Mesenchymal stem cell (in vitro differentiated cells and primary cell): Measurements from ENCODE around the gene NRG3.

Source experiments
- DNase-seq: peaks from one replicate; pipeline ENCODE4 v3.0.0-alpha.2; 2013
- H2AFZ ChIP-seq: one replicate; pipeline ENCODE4 v1.6.1; 2013; ENCODE audit warnings: low read depth, mild to moderate bottlenecking, control low read depth, inconsistent platforms, low read length, moderate library complexity
- H2AK5ac ChIP-seq: 2 replicates; pipeline ENCODE4 v1.6.1; 2013; ENCODE audit warnings: low read length, moderate library complexity, mild to moderate bottlenecking, inconsistent platforms; ENCODE audit not compliant: severe bottlenecking
- H2BK120ac ChIP-seq: one replicate; pipeline ENCODE4 v1.6.1; 2013; ENCODE audit warnings: low read depth, mild to moderate bottlenecking, inconsistent platforms, low read length, moderate library complexity
- H2BK12ac ChIP-seq, 2 experiments: one replicate each; pipeline ENCODE4 v1.6.1; 2013; ENCODE audit warnings: inconsistent platforms in 2 of 2, low read length in 2 of 2, mild to moderate bottlenecking in 2 of 2, moderate library complexity in 2 of 2, control low read depth in 1 of 2
- H2BK15ac ChIP-seq: one replicate; pipeline ENCODE4 v1.6.1; 2013; ENCODE audit warnings: mild to moderate bottlenecking, low read depth, inconsistent platforms; ENCODE audit not compliant: poor library complexity, severe bottlenecking
- H2BK5ac ChIP-seq: 2 replicates; pipeline ENCODE4 v1.6.1; 2013; ENCODE audit warnings: low read depth, mild to moderate bottlenecking, low read length, control low read depth, inconsistent platforms; ENCODE audit not compliant: poor library complexity, severe bottlenecking
- H3K14ac ChIP-seq, 2 experiments: one replicate each; pipeline ENCODE4 v1.6.1; 2013; ENCODE audit warnings: inconsistent platforms in 2 of 2, low read length in 2 of 2, control low read depth in 1 of 2, mild to moderate bottlenecking in 1 of 2, moderate library complexity in 1 of 2
- H3K18ac ChIP-seq, 2 experiments: one replicate each; pipeline ENCODE4 v1.6.1; 2013; ENCODE audit warnings: inconsistent platforms in 2 of 2, low read length in 2 of 2, control low read depth in 1 of 2, low read depth in 1 of 2, mild to moderate bottlenecking in 1 of 2
- H3K23ac ChIP-seq, 2 experiments: one replicate each; pipeline ENCODE4 v1.6.1; 2013; ENCODE audit warnings: inconsistent platforms in 2 of 2, low read length in 2 of 2, mild to moderate bottlenecking in 2 of 2, moderate library complexity in 2 of 2, control low read depth in 1 of 2
- H3K27ac ChIP-seq: 2 replicates; pipeline ENCODE4 v1.5.1; 2013; ENCODE audit warnings: mild to moderate bottlenecking, moderate library complexity, low read length, control low read depth, inconsistent platforms; ENCODE audit not compliant: poor library complexity, severe bottlenecking
- H3K27me3 ChIP-seq, 2 experiments: 2 replicates each; pipeline versions ENCODE4 v1.6.1 to v1.7.0; 2013; ENCODE audit warnings: low read length in 2 of 2, mild to moderate bottlenecking in 2 of 2, moderate library complexity in 2 of 2, control low read depth in 1 of 2, inconsistent platforms in 1 of 2; ENCODE audit not compliant: control insufficient read depth in 1 of 2, insufficient read depth in 1 of 2
- H3K36me3 ChIP-seq, 2 experiments: 2 replicates each; pipeline versions ENCODE4 v1.6.1 to v1.7.0; 2013; ENCODE audit warnings: low read length in 2 of 2, control low read depth in 1 of 2, inconsistent platforms in 1 of 2, low read depth in 1 of 2, mild to moderate bottlenecking in 1 of 2; ENCODE audit not compliant: insufficient read depth in 2 of 2, control insufficient read depth in 1 of 2
- H3K4ac ChIP-seq, 2 experiments: one replicate each; pipeline ENCODE4 v1.6.1; 2013; ENCODE audit warnings: inconsistent platforms in 2 of 2, low read length in 2 of 2, mild to moderate bottlenecking in 2 of 2, moderate library complexity in 2 of 2, control low read depth in 1 of 2, low read depth in 1 of 2
- H3K4me1 ChIP-seq: 2 replicates; pipeline ENCODE4 v1.6.1; 2013; ENCODE audit warnings: low read depth, low read length, control low read depth; ENCODE audit not compliant: control insufficient read depth, insufficient read depth
- H3K4me2 ChIP-seq: 2 replicates; pipeline ENCODE4 v1.6.1; 2013; ENCODE audit warnings: low read length, mild to moderate bottlenecking, inconsistent platforms; ENCODE audit not compliant: poor library complexity, severe bottlenecking
- H3K4me3 ChIP-seq, 2 experiments: 2 replicates each; pipeline versions ENCODE4 v1.5.1 to v1.7.0; 2013; ENCODE audit warnings: low read length in 2 of 2, mild to moderate bottlenecking in 2 of 2, control low read depth in 1 of 2, low read depth in 1 of 2; ENCODE audit not compliant: insufficient read depth in 1 of 2
- H3K79me1 ChIP-seq: replicated peaks from 2 replicates; pipeline ENCODE4 v1.6.1; 2013; ENCODE audit warnings: mild to moderate bottlenecking, control low read depth, low read length, inconsistent platforms; ENCODE audit not compliant: poor library complexity, severe bottlenecking
- H3K9ac ChIP-seq: 2 replicates; pipeline ENCODE4 v1.7.0; 2013; ENCODE audit warnings: mild to moderate bottlenecking, low read length, moderate library complexity
- H3K9me3 ChIP-seq: 2 replicates; pipeline ENCODE4 v1.7.0; 2013; ENCODE audit warnings: mild to moderate bottlenecking, low read length; ENCODE audit not compliant: control insufficient read depth
- H4K8ac ChIP-seq: one replicate; pipeline ENCODE4 v1.6.1; 2013; ENCODE audit warnings: inconsistent platforms, mild to moderate bottlenecking, low read length, moderate library complexity
- H4K91ac ChIP-seq: one replicate; pipeline ENCODE4 v1.6.1; 2013; ENCODE audit warnings: mild to moderate bottlenecking, low read length, inconsistent platforms
- WGBS: methylation state at CpG from one replicate; pipeline ENCODE4 v1.1.7; 2013; ENCODE audit warnings: mixed read lengths; 5-methylcytosine and 5-hydroxymethylcytosine counted together

NRG3 gene

DNA sequence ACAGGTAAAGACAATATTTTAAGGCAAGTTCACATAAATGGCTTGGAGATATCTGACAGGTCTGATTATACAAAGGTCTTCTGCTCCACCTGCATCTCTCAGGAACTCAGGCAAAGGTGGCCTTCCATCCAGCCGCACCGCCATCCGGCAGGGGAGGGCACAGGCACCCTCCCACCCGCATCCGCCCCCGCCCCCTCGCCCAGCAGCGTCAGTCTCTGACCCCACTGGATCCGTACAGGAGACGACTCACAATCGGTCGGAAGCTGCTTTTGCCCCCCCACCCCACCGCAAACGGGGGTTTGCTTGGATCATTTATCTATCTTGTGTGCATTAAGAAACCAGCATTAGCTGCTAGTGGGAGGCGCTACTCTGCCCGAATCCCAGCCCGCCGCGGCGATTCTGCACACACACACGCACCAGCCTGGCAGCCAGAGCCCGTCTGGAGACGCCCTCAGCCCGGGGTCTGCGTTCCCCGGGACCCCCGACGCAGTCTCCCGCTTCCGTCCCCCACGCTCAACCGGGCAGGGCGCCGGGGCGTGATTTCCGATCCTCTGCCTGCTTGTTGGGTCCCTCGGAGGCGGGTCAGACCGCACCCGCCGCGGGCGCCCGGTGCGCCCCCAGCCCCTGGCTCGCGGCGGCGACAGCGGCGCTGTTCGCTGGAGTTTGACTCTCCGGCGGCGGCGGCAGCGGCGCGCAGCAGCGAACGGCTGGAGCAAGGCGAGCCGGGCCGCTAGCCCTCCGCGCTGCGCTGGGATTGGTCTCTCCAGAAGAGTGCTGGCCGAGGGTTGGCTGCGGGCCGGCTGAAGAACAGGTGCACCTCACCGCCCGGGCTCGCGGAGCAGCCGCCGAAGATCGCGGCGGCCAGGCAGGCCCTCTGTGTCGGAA is 820 bp upstream of the NRG3 start:
- Histone ChIP-seq H4K8ac (no peak overlapping the region), H3K27me3 (peaks cover 40 to 54% of the 10 kb centered on the region in 2 experiments), H4K91ac (no peak overlapping the region), H2AFZ (no peak overlapping the region), H3K9ac (no peak overlapping the region), H3K14ac (no peak overlapping the region), H3K4ac (no peak overlapping the region), H2BK120ac (no peak overlapping the region), H2AK5ac (no peak overlapping the region), H3K36me3 (no peaks in the 10 kb centered on the region), H3K27ac (no peak overlapping the region), H3K9me3 (no peaks in the 10 kb centered on the region), H3K79me1 (no peaks in the 10 kb centered on the region), H2BK5ac (no peak overlapping the region), H2BK15ac (no peak overlapping the region), H2BK12ac (no peak overlapping the region), H3K18ac (no peak overlapping the region), H3K23ac (no peak overlapping the region), H3K4me2 (peak overlapping the region; percentile 81), H3K4me3 (peak overlapping the region in 1 of 2 experiments; percentile 41), H3K4me1 (peaks cover 23% of the 10 kb centered on the region)
- DNase-seq = peak; percentile 55
- WGBS = under 1% methylated on average over 74 of the region's 80 CpGs

- no peaks in the 10 kb centered on the region for H3K36me3 ChIP-seq
- peaks cover 23% of the 10 kb centered on the region for H3K4me1 ChIP-seq
- DNase-seq = no peak
- peak overlapping the region; percentile 3 for H3K4me2 ChIP-seq
- no peak overlapping the region for H4K91ac ChIP-seq
- H3K9ac ChIP-seq = no peak overlapping the region
- no peaks in the 10 kb centered on the region for H3K79me1 ChIP-seq
- no peaks in the 10 kb centered on the region for H3K9me3 ChIP-seq
- H3K4ac ChIP-seq = no peak overlapping the region
- H2BK5ac ChIP-seq = no peak overlapping the region
- no peak overlapping the region for H3K27ac ChIP-seq
- no peak overlapping the region for H2AK5ac ChIP-seq
- peaks cover 40 to 54% of the 10 kb centered on the region in 2 experiments for H3K27me3 ChIP-seq
- peak overlapping the region in 1 of 2 experiments; percentile 33 for H3K4me3 ChIP-seq
- peak overlapping the region; percentile 38 for H4K8ac ChIP-seq
- no peak overlapping the region for H2AFZ ChIP-seq
- no peak overlapping the region for H3K18ac ChIP-seq
- no peak overlapping the region for H2BK12ac ChIP-seq
- no peak overlapping the region for H2BK15ac ChIP-seq
- 1% methylated on average over 44 of the region's 49 CpGs for WGBS
- no peak overlapping the region for H3K14ac ChIP-seq
- H3K23ac ChIP-seq = peak overlapping the region in 1 of 2 experiments; percentile 6
- H2BK120ac ChIP-seq = no peak overlapping the region
These were observed 666 bp downstream of the NRG3 start for GRCh38 chr10:81875467-81876252.

DNA sequence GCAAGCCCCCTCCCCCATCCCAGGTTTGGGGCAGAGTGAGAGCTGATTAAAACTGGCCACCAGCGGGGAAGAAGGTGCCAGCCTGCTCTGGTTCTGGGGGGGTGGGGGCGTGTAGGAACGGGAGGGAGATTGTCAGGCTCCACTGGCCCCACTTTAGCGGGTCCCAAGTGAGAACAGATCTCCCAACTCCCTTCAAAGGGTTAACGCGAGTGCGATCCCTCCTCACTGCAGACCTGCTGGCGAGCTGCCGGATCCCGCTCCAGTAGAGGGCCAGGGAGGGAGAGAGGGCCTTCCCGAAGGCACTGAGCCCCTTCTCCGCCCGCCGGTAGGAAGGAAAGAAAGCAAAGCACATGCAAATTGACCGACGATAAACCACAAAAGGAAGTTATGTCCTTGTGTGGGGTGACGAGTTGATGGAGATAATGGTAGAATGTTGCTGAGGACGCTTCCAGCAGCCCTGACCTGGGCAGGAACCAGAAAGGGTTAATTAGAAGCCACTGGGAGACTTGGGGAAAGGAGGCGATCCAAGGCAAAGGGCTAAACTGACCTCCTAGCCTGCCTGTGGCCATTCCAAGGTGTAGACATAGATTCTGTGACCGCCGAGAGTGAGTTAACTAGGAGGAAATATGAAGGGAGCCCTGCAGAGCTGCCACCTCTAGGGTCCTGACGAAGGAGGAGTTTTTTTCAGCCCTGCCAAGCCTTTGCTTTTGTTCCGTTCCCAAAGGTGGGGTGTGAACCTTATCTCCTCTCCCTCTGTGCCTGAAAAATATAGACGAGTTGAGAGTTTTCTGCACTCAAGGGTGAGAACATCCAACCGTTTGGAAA is 1.5 kb downstream of the NRG3 start:
- Histone ChIP-seq H2BK5ac (no peak overlapping the region), H3K27ac (no peak overlapping the region), H2BK120ac (no peak overlapping the region), H3K4me2 (peak overlapping the region; percentile 42), H2AK5ac (no peak overlapping the region), H3K23ac (no peak overlapping the region), H2BK15ac (no peak overlapping the region), H3K9ac (no peak overlapping the region), H2AFZ (no peak overlapping the region), H3K79me1 (no peaks in the 10 kb centered on the region), H3K14ac (no peak overlapping the region), H4K91ac (no peak overlapping the region), H3K27me3 (peaks cover 40 to 54% of the 10 kb centered on the region in 2 experiments), H3K18ac (no peak overlapping the region), H2BK12ac (no peak overlapping the region), H3K4ac (no peak overlapping the region), H4K8ac (no peak overlapping the region), H3K36me3 (no peaks in the 10 kb centered on the region), H3K4me1 (peaks cover 23% of the 10 kb centered on the region), H3K9me3 (no peaks in the 10 kb centered on the region), H3K4me3 (no peak overlapping the region)
- DNase-seq = no peak
- 3% methylated on average over 21 of the region's 25 CpGs for WGBS
